ENCODE measurements around the gene PACSIN3. TPM values are rescaled to one million over a fixed set of nuclear protein-coding genes. Genes with fewer than 3 reads are reported as not detected.
A peak's percentile ranks its signal among the peaks of the same experiment; 100 is the strongest.
"Not testable (repeated sequence)": the region's sequence is repeated elsewhere in the genome, so short reads cannot be mapped to it uniquely, and the experiment has no call there.

PACSIN3 gene
- polyA plus RNA-seq = 10 to 100 TPM; 11.6 to 21.9 (median 15.0) TPM

GRCh38 chr11:47186076-47186699 is at the start of gene PACSIN3:
TSS of gene PACSIN3 (minus strand) at chr11:47186434. CDS start at chr11:47182727, 3,707 bp downstream.
- WGBS, 3 donors = 0 to 1% (median 1%) methylated on average over 62 to 80 of the region's 80 CpGs
- H3K27ac ChIP-seq (ENCODE audit: low read depth, low read length) = no peak within 1 kb of the TSS

GRCh38 chr11:47235163-47235562 is 48.9 kb upstream of the PACSIN3 start:
- H3K27ac ChIP-seq (ENCODE audit: low read depth, low read length) = no peak overlapping the region
- 84 to 89% (median 86%) methylated on average over 12 of the region's 12 CpGs for WGBS, 3 donors

- H3K27ac ChIP-seq (ENCODE audit: low read depth, low read length) = no peak overlapping the region
- 17 to 39% (median 35%) methylated on average over 12 of the region's 12 CpGs for WGBS, 3 donors
Observed at GRCh38 chr11:47234669-47235100, 48.5 kb upstream of the PACSIN3 start.

GRCh38 chr11:47233989-47234668 is 47.9 kb upstream of the PACSIN3 start:
- 24 to 52% (median 49%) methylated on average over 11 of the region's 11 CpGs for WGBS, 3 donors
- H3K27ac ChIP-seq (ENCODE audit: low read depth, low read length) = no peak overlapping the region

GRCh38 chr11:47233051-47233450 is 46.8 kb upstream of the PACSIN3 start:
- 82 to 97% (median 95%) methylated on average over 4 of the region's 4 CpGs for WGBS, 3 donors
- H3K27ac ChIP-seq (ENCODE audit: low read depth, low read length) = no peak overlapping the region

- no peak overlapping the region for H3K27ac ChIP-seq (ENCODE audit: low read depth, low read length)
- WGBS, 3 donors = 94 to 95% (median 95%) methylated on average over 8 of the region's 8 CpGs
Observed at GRCh38 chr11:47229161-47229560, 42.9 kb upstream of the PACSIN3 start.

- WGBS, 3 donors = 87 to 95% (median 91%) methylated on average over 7 of the region's 7 CpGs
- H3K27ac ChIP-seq (ENCODE audit: low read depth, low read length) = no peak overlapping the region
Observed at GRCh38 chr11:47225552-47226400, 39.5 kb upstream of the PACSIN3 start.

GRCh38 chr11:47222696-47223095 is 36.5 kb upstream of the PACSIN3 start:
- WGBS, 3 donors = 41 to 97% (median 94%) methylated on average over 2 of the region's 2 CpGs
- no peak overlapping the region for H3K27ac ChIP-seq (ENCODE audit: low read depth, low read length)

- WGBS, 3 donors = 63 to 82% (median 71%) methylated on average over 1 of the region's 1 CpG
- no peak overlapping the region for H3K27ac ChIP-seq (ENCODE audit: low read depth, low read length)
Observed at GRCh38 chr11:47220401-47220821, 34.2 kb upstream of the PACSIN3 start.

GRCh38 chr11:47216121-47216798 is 30.0 kb upstream of the PACSIN3 start:
- H3K27ac ChIP-seq (ENCODE audit: low read depth, low read length) = no peak overlapping the region
- 6 to 19% (median 9%) methylated on average over 12 of the region's 12 CpGs for WGBS, 3 donors

GRCh38 chr11:47215366-47215910 is 29.2 kb upstream of the PACSIN3 start:
- H3K27ac ChIP-seq (ENCODE audit: low read depth, low read length) = no peak overlapping the region
- 6 to 10% (median 7%) methylated on average over 15 of the region's 15 CpGs for WGBS, 3 donors

GRCh38 chr11:47213950-47214565 is 27.8 kb upstream of the PACSIN3 start:
- WGBS, 3 donors = 4 to 12% (median 7%) methylated on average over 20 of the region's 20 CpGs
- H3K27ac ChIP-seq (ENCODE audit: low read depth, low read length) = peak overlapping the region; percentile 73

GRCh38 chr11:47212938-47213337 is 26.7 kb upstream of the PACSIN3 start:
- 84 to 89% (median 89%) methylated on average over 12 of the region's 12 CpGs for WGBS, 3 donors
- no peak overlapping the region for H3K27ac ChIP-seq (ENCODE audit: low read depth, low read length)

GRCh38 chr11:47208628-47209027 is 22.4 kb upstream of the PACSIN3 start:
- no peak overlapping the region for H3K27ac ChIP-seq (ENCODE audit: low read depth, low read length)
- 93 to 95% (median 94%) methylated on average over 5 of the region's 5 CpGs for WGBS, 3 donors

GRCh38 chr11:47208008-47208552 is 21.8 kb upstream of the PACSIN3 start:
- H3K27ac ChIP-seq (ENCODE audit: low read depth, low read length) = not testable (repeated sequence)
- WGBS, 3 donors = 89 to 94% (median 93%) methylated on average over 13 of the region's 13 CpGs

GRCh38 chr11:47207459-47207858 is 21.2 kb upstream of the PACSIN3 start:
- WGBS, 3 donors = 48 to 89% (median 87%) methylated on average over 6 of the region's 6 CpGs
- no peak overlapping the region for H3K27ac ChIP-seq (ENCODE audit: low read depth, low read length)

GRCh38 chr11:47206577-47206976 is 20.3 kb upstream of the PACSIN3 start:
- WGBS, 3 donors = 88 to 93% (median 91%) methylated on average over 5 of the region's 5 CpGs
- not testable (repeated sequence) for H3K27ac ChIP-seq (ENCODE audit: low read depth, low read length)

GRCh38 chr11:47204637-47204989 is 18.4 kb upstream of the PACSIN3 start:
- 71 to 79% (median 79%) methylated on average over 2 of the region's 2 CpGs for WGBS, 3 donors

More at GRCh38 chr11:47204637-47204989, 18.4 kb upstream of the PACSIN3 start:
- no peak overlapping the region for H3K27ac ChIP-seq (ENCODE audit: low read depth, low read length)

All from adipose tissue (tissue), 3 donors.